ENCODE data around the gene C2orf92. TPM values are rescaled to one million over a fixed set of nuclear protein-coding genes. Genes with fewer than 3 reads are reported as not detected.
"Not testable (repeated sequence)": the region's sequence is repeated elsewhere in the genome, so short reads cannot be mapped to it uniquely, and the experiment has no call there.

C2orf92 gene
- 10 to 100 TPM in 1 of 9 donors, 1 to 10 TPM in 8; 1.2 to 29.3 (median 5.3) TPM for total RNA-seq
- polyA plus RNA-seq = 10 to 100 TPM in 2 of 3 donors, 1 to 10 TPM in 1; 4.1 to 50.0 (median 21.8) TPM
- long read RNA-seq, donor 1 = 0 reads
- long read RNA-seq, donor 2, partial matches to known transcripts = 0 of 1 reads
- long read RNA-seq, donor 2, other reads (novel, unspliced or antisense) = 0 of 1 reads
- long read RNA-seq, donor 3 = 0 reads
- long read RNA-seq, donor 4 = 0 reads
- long read RNA-seq, donor 5 = 0 reads
- long read RNA-seq, donor 6 = 0 reads
- long read RNA-seq, donor 7 = 0 reads
- long read RNA-seq, donor 8 = 0 reads
- long read RNA-seq, donor 9 = 0 reads
- long read RNA-seq, donor 10 = 0 reads

DNA sequence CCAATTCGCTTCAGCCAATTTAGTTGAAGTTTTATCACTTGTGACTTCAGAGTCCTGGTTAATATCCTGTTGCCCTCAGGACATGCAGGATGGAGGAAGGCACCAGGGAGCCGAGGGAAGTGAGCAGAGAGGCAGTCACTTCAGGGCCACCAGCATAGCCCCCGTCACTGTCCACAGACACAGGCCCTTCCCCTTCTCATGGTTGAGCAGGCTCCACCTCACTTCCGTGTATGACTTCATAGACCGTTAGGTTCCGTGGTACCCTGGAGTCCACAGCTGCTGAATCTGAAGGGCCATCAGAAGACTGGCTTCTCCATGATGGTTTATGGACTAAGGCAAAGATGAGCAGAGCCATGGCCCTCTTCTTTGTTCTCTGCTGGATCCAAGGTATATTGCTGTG lies at the start of gene C2orf92:
C2orf92 (plus strand) TSS at position 266 of the 400 bp plus-strand sequence; CDS start at position 342, 76 bp downstream.
- intact Hi-C loops (cut with DNase I) = no loop called here

DNA sequence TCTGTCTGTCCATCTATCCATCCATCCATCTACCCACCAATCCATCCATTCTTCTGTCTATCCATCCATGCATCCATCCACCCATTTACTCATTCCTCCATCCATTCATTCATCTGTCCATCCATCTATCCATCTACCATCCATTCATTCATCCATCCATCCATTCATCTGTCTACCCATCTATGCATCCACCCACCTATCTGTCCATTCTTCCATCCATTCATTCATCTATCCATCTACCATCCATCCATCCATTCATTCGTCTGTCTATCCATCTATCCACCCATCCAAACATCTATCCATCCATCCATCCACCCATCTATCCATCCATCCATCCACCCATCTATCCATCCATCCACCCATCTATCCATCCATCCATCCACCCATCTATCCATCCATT lies 49.0 kb upstream of the C2orf92 start:
- H3K36me3 ChIP-seq (replicated peaks in 1 of 2); intact Hi-C loops (cut with DNase I); H3K9me3 ChIP-seq (replicated peaks in 1 of 3); DNase-seq; H3K27ac ChIP-seq; H3K4me1 ChIP-seq (replicated peaks in 1 of 2); H3K4me3 ChIP-seq; H3K27me3 ChIP-seq: not testable (repeated sequence)
- WGBS, 4 donors = 70 to 78% (median 74%) methylated on average over 1 of the region's 1 CpG; no CpG with 5 or more reads in 1 of the 4 donors

More for the DNA sequence above, at the start of gene C2orf92:
- TF ChIP-seq, protein P1, sequence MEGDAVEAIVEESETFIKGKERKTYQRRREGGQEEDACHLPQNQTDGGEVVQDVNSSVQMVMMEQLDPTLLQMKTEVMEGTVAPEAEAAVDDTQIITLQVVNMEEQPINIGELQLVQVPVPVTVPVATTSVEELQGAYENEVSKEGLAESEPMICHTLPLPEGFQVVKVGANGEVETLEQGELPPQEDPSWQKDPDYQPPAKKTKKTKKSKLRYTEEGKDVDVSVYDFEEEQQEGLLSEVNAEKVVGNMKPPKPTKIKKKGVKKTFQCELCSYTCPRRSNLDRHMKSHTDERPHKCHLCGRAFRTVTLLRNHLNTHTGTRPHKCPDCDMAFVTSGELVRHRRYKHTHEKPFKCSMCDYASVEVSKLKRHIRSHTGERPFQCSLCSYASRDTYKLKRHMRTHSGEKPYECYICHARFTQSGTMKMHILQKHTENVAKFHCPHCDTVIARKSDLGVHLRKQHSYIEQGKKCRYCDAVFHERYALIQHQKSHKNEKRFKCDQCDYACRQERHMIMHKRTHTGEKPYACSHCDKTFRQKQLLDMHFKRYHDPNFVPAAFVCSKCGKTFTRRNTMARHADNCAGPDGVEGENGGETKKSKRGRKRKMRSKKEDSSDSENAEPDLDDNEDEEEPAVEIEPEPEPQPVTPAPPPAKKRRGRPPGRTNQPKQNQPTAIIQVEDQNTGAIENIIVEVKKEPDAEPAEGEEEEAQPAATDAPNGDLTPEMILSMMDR (IDR thresholded peaks at IDR 0.05) = no peak
- TF ChIP-seq POLR2A (IDR thresholded peaks at IDR 0.05) = no peak
- no peak within 1 kb of the TSS for H3K27ac ChIP-seq
- H3K4me3 ChIP-seq = no peak within 1 kb of the TSS
- no peak for DNase-seq
- 87 to 94% (median 91%) methylated on average over 5 to 6 of the region's 6 CpGs for WGBS, 4 donors
- H3K4me1 ChIP-seq (replicated peaks in 1 of 2) = no peaks in the 10 kb centered on the region
- no peaks in the 10 kb centered on the region for H3K27me3 ChIP-seq
- H3K36me3 ChIP-seq (replicated peaks in 1 of 2) = no peaks in the 10 kb centered on the region
- no peaks in the 10 kb centered on the region for H3K9me3 ChIP-seq (replicated peaks in 1 of 3)

DNA sequence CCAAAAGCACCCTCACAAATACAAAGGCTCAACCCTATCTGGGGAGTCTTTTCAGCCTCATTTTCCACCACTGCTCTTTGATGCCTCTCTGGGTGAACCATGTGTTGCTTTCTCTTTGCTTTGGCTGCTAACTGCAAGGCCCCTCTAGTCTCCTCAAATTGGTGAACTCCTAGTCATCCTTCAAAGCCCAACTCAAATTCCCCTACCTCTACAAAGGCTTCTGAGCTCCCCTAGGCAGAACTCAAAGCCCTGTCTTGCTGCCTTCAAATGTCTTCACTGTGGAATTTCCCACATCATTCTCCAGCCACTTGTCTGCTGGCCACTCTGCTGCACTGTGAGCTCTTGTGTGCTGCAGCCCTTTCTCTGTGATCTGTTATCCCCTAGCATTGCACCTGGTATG lies 46.5 kb upstream of the C2orf92 start:
- H3K36me3 ChIP-seq (replicated peaks in 1 of 2); H3K27ac ChIP-seq; H3K4me1 ChIP-seq (replicated peaks in 1 of 2); intact Hi-C loops (cut with DNase I); H3K4me3 ChIP-seq; H3K9me3 ChIP-seq (replicated peaks in 1 of 3); DNase-seq; H3K27me3 ChIP-seq: not testable (repeated sequence)

DNA sequence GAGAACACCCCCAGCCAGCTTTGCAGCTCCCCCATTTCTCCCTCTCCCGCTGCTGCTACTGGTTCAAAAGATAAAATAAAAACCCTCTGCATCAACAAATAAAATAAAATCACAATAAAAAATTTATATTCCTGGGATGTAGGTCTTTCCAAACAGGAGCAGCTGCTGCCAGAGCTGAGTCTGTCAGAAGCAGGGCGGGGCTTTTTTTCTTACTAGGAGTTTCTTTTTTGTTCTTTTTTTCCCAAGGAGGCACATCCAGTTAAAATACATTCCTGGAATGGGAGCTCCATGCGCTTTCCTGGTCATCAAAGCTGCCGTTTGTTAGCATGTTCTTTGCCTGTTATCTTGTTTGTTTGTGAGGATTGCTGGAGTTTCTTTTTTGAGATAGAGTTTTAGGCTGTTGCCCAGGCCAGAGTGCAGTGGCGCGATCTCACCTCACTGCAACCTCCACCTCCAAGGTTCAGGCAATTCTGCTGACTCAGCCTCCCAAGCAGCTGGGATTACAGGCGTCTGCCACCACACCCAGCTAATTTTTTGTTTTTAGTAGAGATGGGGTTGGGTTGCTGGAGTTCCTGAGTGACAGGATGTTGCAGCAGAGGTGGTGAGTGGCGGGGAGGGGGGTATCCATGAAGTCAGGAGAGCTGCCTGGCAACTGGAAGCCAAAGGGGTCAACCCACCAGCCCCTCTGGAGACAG lies 44.0 kb upstream of the C2orf92 start:
- WGBS, 4 donors = 41 to 60% (median 45%) methylated on average over 2 to 4 of the region's 8 CpGs; no CpG with 5 or more reads in 1 of the 4 donors
- H3K27ac ChIP-seq; H3K27me3 ChIP-seq; DNase-seq; intact Hi-C loops (cut with DNase I); H3K4me3 ChIP-seq; H3K9me3 ChIP-seq (replicated peaks in 1 of 3); H3K4me1 ChIP-seq (replicated peaks in 1 of 2); H3K36me3 ChIP-seq (replicated peaks in 1 of 2): not testable (repeated sequence)

DNA sequence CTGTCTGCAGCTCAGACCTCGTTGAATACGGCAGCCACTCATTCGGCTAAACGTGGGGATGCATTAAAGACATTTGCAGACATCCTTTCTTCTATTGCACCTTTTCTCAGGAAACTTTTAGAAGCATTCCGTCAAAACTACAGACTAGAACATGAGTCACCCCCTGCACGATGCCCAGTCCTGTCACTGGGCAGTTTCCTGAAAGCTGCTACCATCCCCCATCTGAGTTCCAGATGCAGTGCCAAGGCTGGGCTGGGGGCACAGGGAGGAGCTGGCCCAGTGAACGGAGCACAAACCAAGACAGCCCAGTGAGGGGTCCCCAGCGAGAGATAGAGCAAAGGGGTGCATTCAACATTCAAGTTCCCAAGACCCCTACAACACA lies 43.5 kb upstream of the C2orf92 start:
- WGBS, 4 donors = 55 to 75% (median 62%) methylated on average over 7 to 8 of the region's 8 CpGs
- intact Hi-C loops (cut with DNase I); H3K27me3 ChIP-seq; H3K36me3 ChIP-seq (replicated peaks in 1 of 2); H3K27ac ChIP-seq; DNase-seq; H3K9me3 ChIP-seq (replicated peaks in 1 of 3); H3K4me1 ChIP-seq (replicated peaks in 1 of 2); H3K4me3 ChIP-seq: not testable (repeated sequence)

DNA sequence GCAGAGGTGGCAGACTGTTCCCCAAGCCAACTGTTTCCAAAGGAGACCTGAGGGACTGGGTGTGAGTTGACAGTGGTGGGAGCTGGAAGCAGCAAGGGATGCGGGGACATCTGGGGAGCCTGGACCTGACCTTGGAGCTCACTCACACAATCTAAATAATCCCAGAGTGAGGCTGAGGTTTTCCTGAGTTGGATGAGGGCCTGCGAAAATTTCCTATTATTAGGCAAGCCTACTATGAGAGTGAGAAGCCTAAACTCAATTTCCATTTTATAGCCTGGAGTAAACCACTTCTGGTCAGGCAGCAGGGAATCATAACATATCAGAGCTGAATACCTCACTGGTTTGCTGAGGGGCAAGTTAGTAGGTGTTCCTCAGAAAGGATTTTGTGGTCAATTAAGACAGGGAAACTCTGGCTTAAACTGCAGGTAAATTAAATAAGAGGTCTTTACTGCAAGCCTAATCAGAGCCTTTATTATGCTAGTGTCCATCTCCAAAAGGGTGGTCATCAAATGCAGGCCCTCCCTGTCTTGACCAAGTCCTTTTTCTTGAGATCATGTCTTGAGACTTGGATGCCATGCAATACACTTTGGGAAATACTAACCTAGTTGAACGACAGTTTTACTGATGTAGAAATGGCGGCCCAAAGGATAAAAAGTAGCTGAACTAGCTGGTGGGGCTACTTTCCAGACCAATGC lies 25.3 kb upstream of the C2orf92 start:
- no peak overlapping the region for H3K4me3 ChIP-seq
- TF ChIP-seq, protein P1 (IDR thresholded peaks at IDR 0.05) = no peak
- TF ChIP-seq POLR2A (IDR thresholded peaks at IDR 0.05) = no peak
- 86 to 98% (median 95%) methylated on average over 4 of the region's 4 CpGs for WGBS, 4 donors
- H3K9me3 ChIP-seq (replicated peaks in 1 of 3) = no peaks in the 10 kb centered on the region
- no peaks in the 10 kb centered on the region for H3K27me3 ChIP-seq
- no peak for DNase-seq
- peaks cover 6 to 20% of the 10 kb centered on the region in 2 donors for H3K4me1 ChIP-seq (replicated peaks in 1 of 2)
- H3K27ac ChIP-seq = no peak overlapping the region
- intact Hi-C loops (cut with DNase I) = loop anchor here in 1 of 2 donors (10.0 kb wide), 1 partner anchor 49 kb away; no protein-coding TSS in a partner anchor
- H3K36me3 ChIP-seq (replicated peaks in 1 of 2) = peaks cover 0 to 23% of the 10 kb centered on the region in 2 donors
